NCI-H345 treated with DMSO at 0.1 percent for 48 hours (cell line): ENCODE data around the gene LRP8.

Experiments used
- DNase-seq: peaks from one replicate; lab custom pipeline; 2025; ENCODE audit not compliant: unreplicated experiment; lab: John Stamatoyannopoulos, UW

LRP8 gene

GRCh38 chr1:53324321-53324720, 3.5 kb downstream of the LRP8 start:
- DNase-seq, result no peak

- no peak for DNase-seq
Observed at GRCh38 chr1:53323316-53323715, 4.6 kb downstream of the LRP8 start.

- no peak for DNase-seq
Observed at GRCh38 chr1:53321776-53322602, 5.9 kb downstream of the LRP8 start.

GRCh38 chr1:53321366-53321765, 6.5 kb downstream of the LRP8 start:
- no peak for DNase-seq

GRCh38 chr1:53320646-53321045, 7.2 kb downstream of the LRP8 start:
- DNase-seq, result no peak

- DNase-seq, result no peak
Observed at GRCh38 chr1:53319296-53320101, 8.4 kb downstream of the LRP8 start.

DNA sequence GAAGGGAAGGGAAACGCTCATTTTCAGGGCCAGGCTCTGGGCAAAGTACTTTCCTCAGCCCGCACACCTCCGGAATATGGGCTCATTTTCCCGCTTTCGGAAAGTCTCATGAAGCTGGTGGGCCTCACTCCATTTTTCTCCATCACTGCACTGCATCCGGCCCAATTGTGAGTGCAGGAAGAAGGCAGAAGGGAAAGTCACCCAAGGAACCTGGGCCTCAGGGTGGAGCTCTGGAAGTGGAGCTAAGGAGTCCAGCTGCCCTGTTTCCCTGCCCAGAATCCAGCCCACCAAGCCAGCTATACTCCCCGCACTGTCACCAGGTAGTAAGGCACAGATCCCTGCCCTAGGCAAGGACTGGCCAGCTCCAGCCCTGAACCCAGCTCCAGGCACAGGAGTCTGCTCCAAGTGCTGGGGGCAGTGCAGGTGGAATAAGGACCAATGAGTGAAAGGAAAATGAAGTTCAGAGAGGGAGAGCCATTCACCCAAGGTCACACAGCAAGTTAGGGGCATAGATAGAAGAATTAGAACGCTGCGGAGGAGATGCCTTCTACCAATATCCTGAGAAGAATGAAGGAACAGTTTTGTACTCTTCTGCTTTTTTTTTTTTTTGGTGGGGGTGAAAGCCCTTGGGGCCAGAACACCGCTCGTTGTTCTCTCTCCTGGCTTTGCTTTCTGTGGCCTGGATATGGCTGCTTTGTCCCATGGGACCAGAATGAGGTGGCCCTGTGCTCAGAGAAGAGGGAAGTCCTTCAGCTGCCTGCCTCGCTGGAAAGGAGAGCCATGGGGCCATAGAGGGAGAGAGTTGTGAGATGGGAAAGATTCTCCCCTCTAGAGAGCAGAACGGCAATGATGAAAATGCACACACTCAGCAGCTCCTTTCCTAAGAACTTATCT, 10.0 kb downstream of the LRP8 start:
- DNase-seq, result no peak

DNA sequence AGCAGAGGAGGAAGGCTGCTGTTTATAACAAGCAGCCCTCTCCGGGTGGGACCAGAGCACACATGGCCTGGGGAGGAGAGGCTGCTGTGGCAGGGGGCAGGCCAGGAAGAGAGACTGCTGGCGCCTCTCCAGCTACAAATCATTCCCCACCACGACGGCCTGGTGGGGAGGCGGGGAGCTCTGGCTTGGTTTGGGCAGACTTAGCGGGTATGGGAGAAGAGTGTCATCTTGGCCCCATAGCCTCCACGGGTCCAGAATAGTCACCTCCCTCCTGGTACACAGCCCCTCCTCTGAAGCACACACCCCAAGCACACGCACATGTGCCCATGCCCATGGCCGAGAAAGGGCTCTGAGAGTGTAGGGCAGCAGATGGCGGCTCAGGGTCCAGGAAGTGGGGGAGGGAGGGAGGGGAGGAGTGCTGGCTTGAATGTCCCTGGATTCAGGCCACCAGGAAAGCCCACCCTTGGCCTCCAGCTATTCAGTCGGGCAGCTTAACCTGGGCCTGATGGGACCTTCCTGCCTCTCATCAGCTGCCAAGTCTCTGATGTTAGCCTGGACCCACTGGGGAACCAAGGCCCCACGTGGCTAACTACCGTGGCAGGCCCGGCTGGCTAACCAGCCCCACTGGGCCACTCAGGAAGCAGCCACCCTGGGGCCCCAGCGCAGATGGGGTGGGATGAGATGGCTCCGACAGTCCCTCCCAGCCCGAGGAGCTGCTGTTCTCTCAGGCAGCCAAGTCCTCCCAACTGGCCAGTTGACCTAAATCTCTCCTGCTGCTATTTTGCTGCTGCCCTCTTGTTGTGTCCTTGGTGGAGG, 10.9 kb downstream of the LRP8 start:
- DNase-seq, result no peak

GRCh38 chr1:53316424-53316765, 11.5 kb downstream of the LRP8 start:
- no peak for DNase-seq

DNA sequence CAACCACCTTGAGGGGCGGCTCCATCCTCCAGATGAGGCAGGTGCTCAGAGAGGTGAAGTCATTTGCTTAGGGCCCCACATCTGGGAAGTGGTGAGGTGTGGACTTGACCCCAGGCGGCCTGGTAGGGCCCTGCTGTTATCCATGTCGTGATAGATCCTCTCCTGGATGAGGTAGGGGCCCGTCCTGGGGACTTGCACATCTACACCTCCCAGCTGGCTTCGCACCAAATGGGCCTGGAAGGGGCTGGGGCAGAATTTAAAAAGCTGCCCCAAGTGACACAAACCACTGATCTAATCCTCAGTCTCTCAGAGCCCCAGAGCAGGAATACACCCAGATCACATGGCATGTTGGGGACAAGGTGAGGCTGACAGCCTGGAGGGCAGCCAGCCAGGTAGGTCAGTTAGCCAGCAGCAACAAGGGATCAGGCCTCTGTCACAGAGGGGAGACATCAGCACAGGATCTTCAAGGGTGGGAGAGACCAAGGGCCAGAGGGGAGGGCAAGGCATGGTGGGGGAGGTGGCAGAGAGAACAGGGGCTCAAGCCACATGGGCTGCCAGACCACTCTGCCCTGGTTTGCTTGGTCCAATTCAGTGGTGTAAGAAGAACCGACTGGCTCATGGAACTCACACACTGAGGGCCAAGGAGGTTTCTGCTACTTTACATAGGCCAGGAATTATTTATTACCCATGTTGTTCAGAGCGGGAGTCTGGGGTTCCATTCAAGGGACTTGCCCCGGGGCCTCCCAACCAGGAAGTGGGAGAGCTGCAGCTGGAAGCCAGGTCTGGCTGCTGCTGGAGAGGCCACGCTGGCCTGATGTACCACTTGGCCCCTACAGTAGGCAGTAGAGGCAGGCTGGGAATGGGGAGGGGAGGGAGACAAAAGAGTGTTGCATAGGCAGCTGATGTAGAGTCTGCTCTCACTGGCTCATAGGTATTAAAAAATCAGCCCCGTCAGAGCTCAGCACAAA, 12.1 kb downstream of the LRP8 start:
- DNase-seq, result no peak

GRCh38 chr1:53315046-53315445, 12.8 kb downstream of the LRP8 start:
- DNase-seq, result no peak

DNA sequence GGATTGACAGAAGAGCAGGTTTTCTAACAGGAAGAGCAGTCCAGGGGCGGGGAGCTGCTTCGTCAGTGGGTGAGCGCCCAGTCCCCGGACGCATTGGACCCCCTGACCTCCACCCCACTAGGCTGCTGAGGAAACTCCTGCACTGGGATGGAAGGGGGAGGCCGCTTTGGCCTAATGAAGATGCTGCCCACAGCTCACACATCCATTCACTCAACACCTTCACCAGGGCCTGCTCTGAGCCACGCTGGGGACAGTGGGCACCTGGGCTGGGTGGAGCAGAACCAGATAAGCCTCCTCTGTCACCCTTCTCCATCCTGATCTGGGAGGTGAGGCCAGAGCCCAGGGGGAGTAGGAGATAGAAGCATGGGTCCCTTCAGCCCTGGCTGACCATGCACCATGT, 13.3 kb downstream of the LRP8 start:
- no peak for DNase-seq

DNA sequence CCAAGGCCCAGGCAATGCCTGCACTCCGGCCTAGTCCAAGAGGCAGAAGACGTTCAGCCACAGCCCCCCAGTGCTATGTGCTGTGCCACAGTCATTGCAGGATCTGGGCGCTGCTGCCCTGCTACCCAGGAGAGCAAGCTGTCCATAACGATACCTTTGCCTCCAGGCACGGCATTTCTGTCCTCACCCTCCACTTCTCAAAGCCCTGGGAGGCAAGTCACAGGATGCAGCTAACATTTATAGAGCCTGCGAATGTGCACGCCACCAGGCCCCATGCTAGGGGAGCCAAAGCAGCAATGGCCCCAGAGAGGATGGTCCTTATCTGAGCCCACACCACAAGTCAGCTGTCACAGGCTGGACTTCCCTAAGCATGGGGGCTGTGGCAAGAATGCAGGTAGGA, 13.8 kb downstream of the LRP8 start:
- no peak for DNase-seq

GRCh38 chr1:53313556-53313955, 14.3 kb downstream of the LRP8 start:
- DNase-seq, result no peak

- DNase-seq, result no peak
Observed at GRCh38 chr1:53311702-53312305, 16.1 kb downstream of the LRP8 start.

DNA sequence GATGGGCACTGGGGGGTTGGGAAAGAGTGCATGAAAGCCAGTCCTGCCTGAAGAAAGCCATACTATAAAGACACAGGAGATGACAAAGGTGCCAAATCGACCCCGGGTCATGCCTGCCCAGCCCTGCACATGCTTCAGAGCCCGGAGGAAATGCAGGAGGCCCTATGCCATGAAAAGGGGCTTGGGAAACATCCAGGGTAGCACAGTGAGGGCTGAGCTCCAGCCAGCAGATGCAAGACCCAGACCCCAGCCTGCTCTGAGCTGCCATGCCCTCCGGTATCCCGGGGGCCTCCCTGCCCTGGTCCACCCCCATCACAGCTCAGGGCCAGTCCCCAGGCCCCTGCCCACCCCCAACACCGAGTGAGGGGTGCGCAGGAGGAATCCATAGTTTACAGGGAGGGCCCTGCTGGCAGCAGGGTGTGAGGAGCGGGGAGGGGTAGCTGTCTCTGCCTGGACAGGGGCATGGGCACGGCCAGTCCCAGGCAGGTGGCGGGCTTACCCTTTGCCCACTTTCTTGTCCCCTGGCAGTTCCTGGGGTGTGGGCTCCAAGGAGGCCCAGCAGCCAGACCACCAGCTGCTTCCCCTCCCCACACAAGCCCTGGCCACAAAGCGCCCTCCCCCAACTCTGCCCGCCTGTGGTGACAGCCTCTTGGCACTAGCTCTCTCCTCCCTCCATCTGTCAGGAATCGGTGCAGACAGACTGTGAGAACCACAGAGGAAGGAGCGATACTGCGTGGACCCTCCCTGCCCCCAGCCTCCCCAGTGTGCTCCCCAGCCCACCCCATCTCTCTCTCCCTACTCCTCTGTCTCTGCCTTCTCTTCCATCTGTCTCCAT, 16.8 kb downstream of the LRP8 start:
- DNase-seq, result no peak

- no peak for DNase-seq
Observed at GRCh38 chr1:53309802-53310201, 18.1 kb downstream of the LRP8 start.

DNA sequence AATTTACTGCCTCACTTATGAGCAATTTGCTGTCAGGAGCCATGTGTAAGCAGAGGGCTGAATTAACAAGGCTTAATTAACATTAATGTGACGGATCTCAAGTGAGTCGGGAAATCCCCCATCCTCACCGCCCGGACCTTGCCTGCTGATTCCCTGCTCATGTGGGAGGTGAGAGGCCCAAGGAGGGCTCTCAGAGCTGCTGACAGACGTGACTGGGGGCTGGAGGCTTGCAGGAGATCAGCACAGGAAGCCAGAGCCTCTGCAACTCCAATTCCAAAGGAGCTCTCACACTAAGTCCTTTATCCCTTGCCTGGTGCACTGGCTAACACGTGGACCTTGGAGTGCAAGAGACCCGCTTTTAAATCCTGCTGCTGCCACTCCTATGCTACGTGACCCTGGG, 19.4 kb downstream of the LRP8 start:
- no peak for DNase-seq
